ENCODE data around the gene ARMC5.

DNA sequence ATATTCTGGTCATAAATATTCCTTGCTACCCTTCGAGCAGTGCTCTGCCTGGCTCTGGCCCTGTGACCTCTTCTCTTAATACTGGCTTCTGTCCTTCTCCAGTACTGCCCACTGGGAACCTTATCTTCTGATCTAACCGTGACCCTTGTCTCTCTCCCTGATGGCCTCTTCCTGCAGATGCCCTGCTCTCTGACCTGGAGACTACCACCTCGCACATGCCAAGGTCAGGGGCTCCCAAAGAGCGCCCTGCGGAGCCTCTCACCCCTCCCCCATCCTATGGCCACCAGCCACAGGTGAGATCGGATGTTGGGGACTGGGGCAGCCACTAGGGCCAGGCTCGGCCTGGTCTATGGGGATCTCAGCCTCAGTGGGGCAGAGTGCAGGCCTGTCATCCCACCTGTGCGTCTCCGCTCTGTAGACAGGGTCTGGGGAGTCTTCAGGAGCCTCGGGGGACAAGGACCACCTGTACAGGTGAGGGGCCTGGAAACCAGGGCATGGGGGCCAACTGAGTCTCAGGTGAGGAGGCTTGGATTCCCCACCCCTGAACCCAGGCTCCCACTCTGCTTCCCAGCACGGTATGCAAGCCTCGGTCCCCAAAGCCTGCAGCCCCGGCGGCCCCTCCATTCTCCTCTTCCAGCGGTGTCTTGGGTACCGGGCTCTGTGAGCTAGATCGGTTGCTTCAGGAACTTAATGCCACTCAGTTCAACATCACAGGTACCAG, 14.1 kb downstream of the ARMC5 start:
- TF ChIP-seq, protein P1, sequence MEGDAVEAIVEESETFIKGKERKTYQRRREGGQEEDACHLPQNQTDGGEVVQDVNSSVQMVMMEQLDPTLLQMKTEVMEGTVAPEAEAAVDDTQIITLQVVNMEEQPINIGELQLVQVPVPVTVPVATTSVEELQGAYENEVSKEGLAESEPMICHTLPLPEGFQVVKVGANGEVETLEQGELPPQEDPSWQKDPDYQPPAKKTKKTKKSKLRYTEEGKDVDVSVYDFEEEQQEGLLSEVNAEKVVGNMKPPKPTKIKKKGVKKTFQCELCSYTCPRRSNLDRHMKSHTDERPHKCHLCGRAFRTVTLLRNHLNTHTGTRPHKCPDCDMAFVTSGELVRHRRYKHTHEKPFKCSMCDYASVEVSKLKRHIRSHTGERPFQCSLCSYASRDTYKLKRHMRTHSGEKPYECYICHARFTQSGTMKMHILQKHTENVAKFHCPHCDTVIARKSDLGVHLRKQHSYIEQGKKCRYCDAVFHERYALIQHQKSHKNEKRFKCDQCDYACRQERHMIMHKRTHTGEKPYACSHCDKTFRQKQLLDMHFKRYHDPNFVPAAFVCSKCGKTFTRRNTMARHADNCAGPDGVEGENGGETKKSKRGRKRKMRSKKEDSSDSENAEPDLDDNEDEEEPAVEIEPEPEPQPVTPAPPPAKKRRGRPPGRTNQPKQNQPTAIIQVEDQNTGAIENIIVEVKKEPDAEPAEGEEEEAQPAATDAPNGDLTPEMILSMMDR (IDR thresholded peaks at IDR 0.05 in 4 of 5, conservative IDR thresholded peaks at IDR 0.05 in 1 of 5), result no peak
- no peak for TF ChIP-seq POLR2A (IDR thresholded peaks at IDR 0.05)

Data from gastrocnemius medialis (tissue), 4 donors.